HG03432 (cell line): ENCODE results near the gene BEND6.

Experiments used
- ATAC-seq: cut with Tn5 transposase; IDR thresholded peaks from one replicate; pipeline ENCODE4 v1.9.1; 2021; ENCODE audit warnings: mild to moderate bottlenecking, moderate library complexity; ENCODE audit not compliant: unreplicated experiment

The BEND6 gene

DNA sequence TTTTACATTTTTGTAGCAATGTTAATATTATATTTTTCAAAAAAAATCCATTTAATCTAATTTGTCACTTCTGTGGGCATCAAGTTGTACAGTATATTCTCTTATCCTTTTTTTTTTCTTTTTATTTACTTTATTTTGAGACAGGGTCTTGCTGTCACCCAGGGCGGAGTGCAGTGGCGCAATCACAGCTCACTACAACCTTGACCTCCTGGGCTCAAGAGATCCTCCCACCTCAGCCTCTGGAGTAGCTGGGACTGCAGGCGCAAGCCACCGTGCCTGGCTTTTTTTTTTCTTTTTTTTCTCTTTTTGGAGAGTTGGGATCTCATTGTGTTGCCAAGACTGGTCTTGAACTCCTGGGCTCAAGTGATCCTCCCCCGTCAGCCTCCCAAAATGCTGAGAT is 14.4 kb upstream of the BEND6 start:
- no peak for ATAC-seq

DNA sequence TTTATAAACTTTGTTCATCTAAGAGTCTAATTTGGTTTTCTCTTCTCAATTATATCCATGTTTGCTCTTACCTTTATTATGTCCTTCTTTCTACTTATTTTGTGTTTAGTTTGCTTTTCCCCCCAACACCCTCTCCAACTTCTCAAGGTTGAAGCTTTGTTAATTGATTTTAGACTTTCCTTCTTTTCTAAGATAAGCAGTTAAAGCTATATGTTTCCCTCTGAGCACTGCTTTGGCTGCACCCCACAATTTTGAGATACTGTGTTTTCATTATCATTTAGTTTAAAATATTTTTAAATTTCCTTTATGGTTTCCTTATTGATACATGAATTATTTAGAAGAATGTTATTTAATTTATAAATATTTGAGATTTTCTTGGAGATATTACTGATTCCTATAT is 13.9 kb upstream of the BEND6 start:
- no peak for ATAC-seq

DNA sequence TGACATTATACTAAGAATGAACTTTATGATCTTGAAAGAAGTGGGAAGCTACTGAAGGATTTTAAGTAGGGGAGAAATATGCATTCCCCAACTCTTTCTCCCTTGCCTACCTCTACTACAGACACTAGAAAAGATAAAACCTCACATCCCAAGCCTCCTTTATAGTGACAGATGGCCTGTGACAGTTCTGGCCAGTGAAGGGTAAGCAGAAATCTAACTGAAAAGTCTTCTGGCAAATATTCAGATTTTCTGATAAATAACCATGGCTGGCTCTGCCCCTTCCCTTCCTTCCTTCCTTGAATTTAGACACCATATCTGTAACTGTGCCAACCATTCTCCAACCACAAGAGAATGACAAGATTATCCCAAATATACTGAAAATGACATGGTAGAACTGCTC is 10.2 kb upstream of the BEND6 start:
- ATAC-seq: no peak

DNA sequence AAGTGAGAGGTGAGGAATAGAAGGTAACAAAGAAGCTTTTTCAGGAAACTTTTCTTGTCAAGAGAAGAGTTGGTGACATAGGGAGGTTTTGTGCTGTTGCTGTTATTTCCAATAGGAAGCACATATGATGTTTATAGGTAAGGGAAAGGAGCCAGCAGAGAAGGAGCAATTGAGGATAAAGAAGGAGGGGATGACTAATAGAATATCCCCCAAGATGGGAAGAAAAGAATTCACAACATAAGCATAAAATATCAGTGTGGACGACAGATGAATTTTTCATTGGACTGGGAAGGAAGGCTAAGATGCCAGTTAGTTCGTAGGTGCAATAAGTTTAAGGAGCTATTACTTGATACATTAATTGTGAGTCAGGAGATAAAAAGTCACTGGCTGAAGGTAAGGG is 8.5 kb upstream of the BEND6 start:
- ATAC-seq: no peak

DNA sequence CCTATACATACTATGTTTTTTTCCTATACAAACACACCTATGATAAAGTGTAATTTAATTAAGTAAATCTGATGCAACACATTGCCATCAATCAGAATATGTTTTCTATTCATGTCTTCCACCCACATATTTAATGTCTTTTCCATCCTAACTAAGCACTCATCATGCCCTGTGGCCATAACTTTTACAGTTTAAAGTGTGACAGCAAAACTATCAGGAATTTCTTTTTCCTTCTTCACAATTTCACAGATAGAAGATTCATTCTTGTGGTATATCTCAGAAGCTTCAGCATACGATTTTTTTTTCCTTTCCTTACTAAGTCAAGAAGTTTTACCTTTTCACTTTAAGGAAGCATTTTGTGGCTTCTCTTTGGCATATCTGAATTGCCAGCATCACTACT is 7.0 kb upstream of the BEND6 start:
- no peak for ATAC-seq

DNA sequence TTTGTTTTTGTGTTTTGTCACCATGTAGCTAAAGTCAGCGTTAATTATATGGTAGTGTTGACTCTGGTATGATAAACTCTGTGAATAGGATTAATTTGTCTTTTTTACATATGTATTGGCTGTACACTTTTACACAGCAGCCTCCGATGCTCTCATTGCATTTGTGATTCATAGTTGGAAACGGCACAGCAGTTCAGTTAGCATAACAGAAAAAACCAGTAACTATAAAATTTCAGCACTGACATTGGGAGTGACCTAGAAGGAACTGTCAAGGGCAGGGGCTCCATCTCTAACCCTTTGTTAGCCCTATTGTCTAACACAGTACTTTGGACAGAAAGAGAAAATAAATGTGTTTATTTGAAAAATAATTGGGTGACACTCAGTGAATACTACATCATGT is 5.6 kb upstream of the BEND6 start:
- no peak for ATAC-seq

DNA sequence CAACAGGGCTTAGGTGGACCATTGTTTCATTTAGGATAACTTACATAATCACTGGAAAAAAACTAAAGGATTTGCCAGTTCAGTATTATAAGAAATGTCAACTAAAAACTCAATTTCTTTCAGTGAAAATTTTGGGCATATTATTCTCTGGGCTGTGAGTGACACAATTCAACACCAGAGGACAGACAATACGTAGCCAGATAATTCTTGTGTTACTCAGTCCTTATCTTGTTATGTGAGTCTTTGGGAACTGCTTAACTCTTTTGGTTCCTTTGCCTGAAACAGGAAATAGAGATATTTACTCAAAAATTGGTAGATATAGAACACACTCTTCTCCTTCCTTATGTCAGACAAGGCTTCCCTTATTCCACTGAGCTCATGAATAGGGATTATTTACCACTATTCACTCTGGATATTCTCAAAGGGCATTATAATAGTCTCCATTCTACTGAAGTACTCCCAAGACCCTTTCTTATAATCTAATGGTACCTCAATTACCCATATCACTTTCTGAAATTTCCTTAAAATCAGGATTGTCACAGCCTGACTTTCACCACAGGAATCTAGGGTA is 4.9 kb upstream of the BEND6 start:
- ATAC-seq: no peak

DNA sequence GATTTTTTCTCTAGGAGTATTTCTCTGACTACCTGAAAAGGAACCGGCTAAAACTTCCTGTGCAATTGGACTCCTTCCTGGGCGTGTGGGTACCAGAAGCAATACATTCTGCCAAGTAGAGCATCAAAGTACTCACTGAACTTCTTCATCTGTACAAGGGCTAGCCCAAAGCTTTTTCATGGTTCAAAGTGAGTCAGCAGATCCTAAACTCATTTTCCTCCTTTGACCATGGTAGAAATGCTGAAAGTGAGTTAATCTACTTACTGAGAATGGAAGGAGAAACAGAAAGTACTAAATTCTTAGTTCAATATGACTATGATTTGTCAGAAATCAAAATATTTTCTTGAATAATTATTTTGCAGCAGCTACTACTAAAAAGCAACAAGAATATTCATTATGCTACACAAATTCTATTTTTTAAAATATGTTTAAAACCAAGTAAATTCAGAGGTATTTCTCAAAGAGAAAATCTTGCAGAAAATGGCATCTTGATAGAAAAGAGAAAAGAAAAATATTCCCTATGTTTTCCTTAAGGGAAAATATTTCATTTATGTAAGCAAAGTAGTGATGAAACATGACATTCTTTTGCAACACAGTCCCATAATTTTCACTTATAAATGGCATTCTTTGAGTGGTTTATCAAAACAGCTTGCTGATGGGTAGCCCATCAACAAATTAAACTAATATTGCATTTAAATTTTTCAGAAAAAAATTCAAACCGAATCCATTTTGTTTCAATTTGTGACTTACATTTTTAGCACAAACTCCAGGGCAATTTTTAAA is 3.7 kb upstream of the BEND6 start:
- ATAC-seq: no peak

DNA sequence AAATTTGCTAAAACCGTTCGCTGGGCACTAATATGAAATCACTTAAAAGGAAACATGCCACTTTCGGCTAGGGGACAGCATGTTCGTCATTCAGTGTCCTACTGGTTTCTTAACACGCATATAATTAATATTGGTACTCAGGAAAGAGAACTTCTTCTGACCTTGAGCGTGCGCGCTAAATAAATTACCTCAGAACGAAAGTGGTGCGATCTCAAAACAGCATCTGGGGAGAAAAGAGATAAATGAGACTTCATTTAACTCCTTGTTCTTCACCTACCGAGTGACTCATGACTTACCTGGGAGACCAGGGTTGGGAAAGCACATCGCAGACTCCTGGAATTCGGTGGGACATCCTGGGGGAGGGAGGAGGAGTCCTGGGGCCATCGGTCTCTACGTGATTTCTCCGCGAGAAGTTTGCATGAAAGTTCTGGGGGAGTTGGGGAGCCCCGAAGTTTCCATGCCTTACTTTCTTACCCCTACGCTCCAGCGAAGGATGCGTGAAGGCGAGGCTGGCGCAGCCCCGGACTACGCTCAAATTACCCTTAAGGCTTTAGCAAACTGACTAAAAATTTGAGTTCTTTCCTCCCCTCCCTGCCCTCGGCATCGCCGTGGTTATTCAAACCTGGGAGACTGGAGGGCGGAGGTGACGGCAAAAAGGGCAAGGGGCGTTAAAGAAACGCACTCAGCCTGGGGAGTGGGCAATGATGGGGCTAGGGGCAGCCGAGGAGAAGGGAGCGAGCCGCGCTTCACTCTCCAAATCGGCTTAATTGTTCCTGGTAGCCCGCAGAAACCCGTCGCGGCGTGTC is 1.1 kb upstream of the BEND6 start:
- ATAC-seq: no peak

DNA sequence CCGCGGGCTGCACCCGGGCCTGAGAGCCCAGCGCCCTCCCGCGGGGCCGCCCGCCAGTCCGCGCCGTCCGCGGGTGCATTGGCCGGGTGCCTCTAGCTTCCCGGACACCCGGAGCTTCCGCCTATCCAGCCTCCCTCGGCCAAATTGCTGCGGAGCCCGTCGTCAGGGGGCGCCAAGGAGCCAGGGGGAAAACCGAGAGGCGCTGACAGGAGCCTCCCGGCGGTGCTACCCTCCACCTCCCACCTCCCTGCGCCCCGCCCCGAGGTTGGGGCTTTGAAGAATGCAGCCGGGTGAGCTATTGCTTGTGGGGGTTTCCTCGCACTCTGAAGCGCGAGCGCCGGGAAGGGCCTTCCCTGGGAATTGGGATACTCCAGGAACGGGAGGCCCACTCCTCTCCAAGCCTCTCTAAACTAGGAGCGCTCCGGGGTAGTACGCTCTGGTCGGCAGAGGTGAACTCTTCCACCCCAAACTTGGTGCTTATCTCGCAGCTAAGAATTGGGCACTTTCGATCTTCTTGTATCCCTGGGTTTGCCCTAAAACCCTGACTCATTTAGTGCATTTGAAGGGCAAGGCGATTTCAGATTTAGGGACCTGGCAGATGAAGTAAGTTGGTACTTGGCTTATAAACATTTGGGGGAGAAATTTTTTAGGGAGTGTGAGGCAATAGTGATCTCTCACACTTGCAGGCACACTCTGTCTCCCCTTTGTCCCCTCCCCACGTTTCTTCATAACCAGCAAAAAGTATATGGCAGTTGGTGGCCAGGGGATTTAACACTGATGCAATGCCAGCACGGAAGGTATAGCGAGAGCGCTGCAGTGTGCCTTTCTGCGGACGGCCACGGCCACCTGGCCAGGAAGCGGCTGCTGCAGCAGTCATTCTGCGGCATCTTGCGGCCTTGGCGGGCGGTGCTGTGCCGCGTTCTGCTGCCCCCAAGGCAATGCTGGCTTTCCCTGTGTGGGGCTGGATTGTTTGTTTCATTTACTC is 556 bp downstream of the BEND6 start:
- peak; percentile 75 for ATAC-seq

DNA sequence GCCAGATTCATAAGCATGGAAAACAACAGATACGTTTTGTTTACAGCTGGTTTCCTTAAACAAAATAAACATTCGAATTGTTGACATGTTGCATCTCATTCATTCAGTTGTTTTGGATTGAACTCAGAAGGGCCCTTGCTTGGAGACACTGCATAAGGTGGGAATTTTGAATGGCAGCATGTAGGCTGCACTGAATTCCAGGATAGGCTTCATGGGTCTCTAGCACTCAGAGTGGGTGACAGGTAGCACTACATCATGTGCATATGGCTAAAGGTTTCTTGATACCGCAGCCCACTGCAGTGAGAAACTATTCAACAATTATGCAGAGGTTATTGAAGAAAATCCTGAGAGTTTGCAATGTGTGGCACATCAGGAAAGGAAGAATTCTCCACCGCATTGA is 1.6 kb downstream of the BEND6 start:
- no peak for ATAC-seq

DNA sequence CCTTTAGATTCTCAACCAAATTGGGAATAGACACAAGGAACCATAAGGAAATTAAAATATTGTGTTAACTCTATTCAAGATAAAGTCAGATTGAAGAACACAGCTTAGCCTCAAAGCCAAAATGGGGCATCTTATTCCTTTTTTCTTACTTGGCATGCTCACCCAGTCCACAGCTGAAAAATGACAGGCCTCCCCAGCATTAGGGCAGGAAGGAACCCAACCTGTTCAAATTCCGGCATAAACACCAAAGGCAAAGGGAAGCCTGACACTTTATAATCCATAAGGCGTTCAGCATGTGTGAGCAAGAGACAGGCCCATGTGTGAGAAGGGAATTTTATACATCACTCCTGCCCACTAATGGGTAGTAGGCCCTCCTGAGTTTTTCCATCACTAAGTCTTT is 2.9 kb downstream of the BEND6 start:
- ATAC-seq: no peak

DNA sequence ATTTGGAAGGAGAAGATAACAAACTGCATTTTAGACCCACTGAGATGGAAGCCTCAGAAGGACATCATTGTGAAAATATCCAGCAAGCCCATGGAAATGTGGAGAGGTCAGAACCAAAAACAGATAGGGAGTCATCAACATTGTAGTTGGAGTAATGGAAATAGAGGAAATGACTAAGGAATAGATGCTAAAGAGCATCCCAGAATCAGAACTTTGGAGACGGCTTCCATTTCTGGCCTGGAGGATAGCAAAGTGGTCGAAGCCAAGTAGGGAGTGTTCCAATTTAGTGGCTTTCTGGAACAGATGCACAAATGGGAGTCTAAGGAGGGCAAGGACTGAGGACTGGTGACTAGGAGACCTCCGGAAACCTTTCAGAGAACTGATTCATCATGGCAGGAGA is 3.6 kb downstream of the BEND6 start:
- ATAC-seq: no peak

DNA sequence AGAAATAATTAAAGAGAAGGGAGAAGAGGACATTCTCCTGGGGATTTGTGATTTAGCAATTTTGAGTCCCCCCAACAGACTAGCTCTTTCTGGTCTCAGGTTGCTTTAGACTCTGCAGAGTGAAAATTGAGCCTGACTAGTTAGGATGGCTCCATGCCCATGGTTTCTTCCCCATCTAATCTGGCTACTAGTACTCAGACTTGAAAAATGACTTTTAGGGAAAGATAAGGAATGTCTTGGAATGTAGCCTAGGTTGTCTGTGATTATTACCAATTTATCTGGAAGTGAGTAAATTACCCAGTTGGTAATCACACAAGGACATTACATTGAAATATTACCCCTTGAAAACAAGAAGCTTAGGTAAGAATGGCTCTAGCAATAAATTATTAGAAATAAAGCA is 4.2 kb downstream of the BEND6 start:
- no peak for ATAC-seq

DNA sequence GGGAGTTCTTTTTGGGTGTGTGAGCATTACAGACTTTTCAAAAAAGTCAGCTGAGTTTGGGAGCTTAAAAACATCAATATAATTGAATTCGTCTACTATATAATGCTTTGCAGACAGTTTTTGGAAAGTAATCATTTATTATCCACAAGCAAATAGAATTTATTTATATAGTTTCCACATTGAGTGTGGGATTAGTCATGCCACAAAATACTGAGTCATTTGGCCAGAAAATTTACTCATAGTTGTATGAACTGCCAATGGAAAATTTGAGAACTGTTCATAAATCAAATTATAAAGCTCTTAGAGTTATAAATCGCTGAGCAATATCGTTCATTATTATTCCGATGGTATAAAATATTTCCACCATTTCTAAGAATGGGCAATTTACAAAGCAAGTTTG is 5.0 kb downstream of the BEND6 start:
- no peak for ATAC-seq

DNA sequence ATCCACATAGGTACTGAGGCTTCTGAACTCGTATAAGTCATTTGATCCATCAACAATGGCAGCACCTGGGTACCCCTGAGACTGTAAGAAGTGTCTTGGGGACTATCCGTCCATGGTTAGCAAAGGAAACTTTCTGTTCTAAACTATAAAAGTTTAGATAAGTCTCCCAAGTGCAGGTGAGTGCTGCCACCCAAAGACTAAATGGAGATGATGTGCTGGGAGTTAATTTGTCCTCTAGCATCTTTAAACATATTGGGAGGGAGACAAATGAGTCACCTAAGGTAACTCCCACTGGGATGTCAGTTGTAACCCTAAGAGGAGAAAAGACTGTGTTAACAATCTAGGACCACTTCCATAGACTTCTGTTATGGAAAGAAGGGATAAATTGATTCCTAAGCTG is 6.2 kb downstream of the BEND6 start:
- no peak for ATAC-seq

DNA sequence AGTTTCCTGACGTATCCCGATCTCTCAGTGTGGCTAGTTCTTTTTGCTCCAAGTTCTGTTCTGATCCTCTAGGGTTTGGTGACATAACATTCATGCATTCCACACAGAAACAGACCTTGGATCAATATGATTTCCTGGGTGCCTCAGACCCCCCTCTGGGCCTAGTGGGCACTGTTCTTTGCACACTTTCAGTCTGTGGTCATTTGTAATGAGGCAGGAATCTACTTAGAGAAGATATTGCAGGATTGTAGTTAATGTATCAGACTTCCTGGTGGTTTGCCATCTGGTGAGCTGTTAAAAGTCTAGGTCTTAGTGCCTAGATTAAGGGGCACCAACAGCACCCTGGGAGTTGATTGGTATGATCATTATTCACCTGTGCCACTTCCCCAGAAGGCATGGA is 7.5 kb downstream of the BEND6 start:
- no peak for ATAC-seq

DNA sequence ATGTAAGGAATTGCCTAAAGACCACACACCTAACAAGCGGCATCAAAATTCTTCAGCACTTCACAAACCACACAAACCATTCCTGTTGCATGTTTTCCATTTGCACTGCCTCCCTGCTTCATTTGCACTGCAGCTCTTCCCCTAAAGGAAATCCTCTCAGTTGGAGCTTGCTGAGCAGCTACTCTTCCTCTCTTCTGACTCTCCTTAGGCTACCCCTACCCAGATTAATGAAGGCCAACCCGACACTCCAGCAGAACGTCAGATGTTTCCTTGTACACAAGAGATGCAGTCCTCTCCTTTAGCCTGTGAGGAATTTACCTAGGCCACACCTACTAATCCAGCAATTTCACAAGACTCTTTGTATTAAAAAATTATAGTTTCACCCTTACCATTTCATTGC is 8.1 kb downstream of the BEND6 start:
- ATAC-seq: no peak

DNA sequence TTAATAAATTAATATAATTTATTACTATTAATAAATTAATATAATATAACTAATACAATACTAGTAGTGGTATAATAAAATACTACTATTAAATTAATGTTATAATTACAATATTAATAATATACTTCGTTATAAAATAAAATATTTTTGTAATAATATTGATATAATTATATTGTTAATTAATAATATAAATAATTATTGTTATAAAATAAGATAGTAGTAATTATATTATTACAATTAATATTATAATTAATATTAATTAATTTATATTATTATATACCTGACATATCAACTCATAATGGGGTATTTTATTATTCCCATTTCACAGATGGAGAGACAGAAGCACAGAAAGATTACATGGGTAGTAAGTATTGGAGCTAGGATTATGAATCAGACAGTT is 8.9 kb downstream of the BEND6 start:
- ATAC-seq: no peak

DNA sequence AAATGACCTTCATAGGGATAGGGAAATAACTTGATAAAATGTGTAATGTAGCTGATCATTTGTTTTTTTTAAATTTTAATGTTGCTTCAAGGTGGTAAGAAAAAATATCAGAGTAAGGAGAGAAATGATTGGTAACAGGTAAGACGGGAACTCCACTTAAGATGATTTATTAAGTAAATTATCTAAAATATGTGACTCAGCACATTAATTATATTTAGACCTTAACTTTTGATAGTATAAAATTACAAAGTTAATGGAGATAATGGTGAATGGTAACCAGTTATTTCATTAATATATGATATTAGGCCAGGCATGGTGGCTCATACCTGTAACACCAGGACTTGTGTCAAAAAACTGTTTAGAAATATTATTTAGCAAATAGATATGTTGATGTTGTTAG is 10.2 kb downstream of the BEND6 start:
- ATAC-seq: no peak

DNA sequence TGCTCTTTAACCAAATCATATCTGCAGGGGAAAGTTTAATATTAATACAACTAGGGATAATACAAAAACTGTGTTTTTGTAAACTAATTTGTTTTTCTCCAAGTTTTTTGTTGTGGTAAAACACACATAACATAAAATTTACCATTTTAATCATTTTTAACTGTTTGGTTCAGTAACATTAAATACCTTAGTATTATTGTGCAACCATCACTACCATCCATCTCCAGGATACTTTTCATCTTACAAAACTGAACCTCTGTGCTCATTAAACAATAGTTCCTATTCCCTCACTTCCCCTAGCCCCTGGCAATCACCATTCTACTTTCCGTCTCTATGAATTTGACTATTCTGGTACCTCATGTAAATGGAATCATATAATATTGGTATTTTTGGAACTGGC is 15.9 kb downstream of the BEND6 start:
- no peak for ATAC-seq
